Liver (tissue), 9 donors: Measurements from ENCODE around the gene ADORA2B. TPM values are rescaled to one million over a fixed set of nuclear protein-coding genes. Genes with fewer than 3 reads are reported as not detected.

Experiments
- DNase-seq: peaks from one replicate; pipeline ENCODE4 v3.0.0-alpha.2; 2017; ENCODE audit warnings: low spot score
- H3K27ac ChIP-seq, 2 donors: one replicate each; pipeline ENCODE4 v1.7.0; 2013; ENCODE audit warnings: inconsistent platforms in 2 of 2, low read length in 2 of 2, control low read depth in 1 of 2, low read depth in 1 of 2, mild to moderate bottlenecking in 1 of 2
- H3K27me3 ChIP-seq, 4 donors: one replicate each; pipeline versions ENCODE4 v1.6.1 to v1.7.0; 2013; ENCODE audit warnings: low read length in 3 of 4, inconsistent platforms in 1 of 4, mild to moderate bottlenecking in 1 of 4, moderate library complexity in 1 of 4; ENCODE audit not compliant: control insufficient read depth in 4 of 4, insufficient read depth in 4 of 4
- H3K36me3 ChIP-seq, 4 donors: one replicate each; pipeline versions ENCODE4 v1.6.1 to v1.7.0; 2013; ENCODE audit warnings: low read length in 3 of 4, mild to moderate bottlenecking in 3 of 4, low read depth in 1 of 4, moderate library complexity in 1 of 4; ENCODE audit not compliant: control insufficient read depth in 4 of 4, insufficient read depth in 3 of 4
- H3K4me1 ChIP-seq, 4 donors: one replicate each; pipeline versions ENCODE4 v1.6.1 to v1.7.0; 2013; ENCODE audit warnings: low read length in 3 of 4, mild to moderate bottlenecking in 3 of 4, moderate library complexity in 1 of 4; ENCODE audit not compliant: control insufficient read depth in 4 of 4, insufficient read depth in 4 of 4
- H3K4me3 ChIP-seq, 3 donors: one replicate each; pipeline versions ENCODE4 v1.6.1 to v1.7.0; 2013; ENCODE audit warnings: low read length in 3 of 3, control low read depth in 1 of 3, low read depth in 1 of 3, mild to moderate bottlenecking in 1 of 3
- H3K9ac ChIP-seq, 2 donors: one replicate each; pipeline ENCODE4 v1.7.0; 2013; ENCODE audit warnings: low read length in 2 of 2, mild to moderate bottlenecking in 2 of 2, moderate library complexity in 2 of 2, control low read depth in 1 of 2, low read depth in 1 of 2
- H3K9me3 ChIP-seq, 4 donors: one replicate each; pipeline versions ENCODE4 v1.6.1 to v1.7.0; 2013; ENCODE audit warnings: low read length in 3 of 4; ENCODE audit not compliant: control insufficient read depth in 4 of 4
- EGR1 ChIP-seq, 2 donors: IDR thresholded peaks; 2 replicates each; pipeline ENCODE4 v1.6.1; 2016 to 2018; ENCODE audit warnings: antibody characterized with exemption in 2 of 2, low read depth in 2 of 2
- FOXA1 ChIP-seq: IDR thresholded peaks from 2 replicates; pipeline ENCODE4 v1.6.1; 2016; ENCODE audit warnings: antibody characterized with exemption
- FOXA2 ChIP-seq: IDR thresholded peaks from 2 replicates; pipeline ENCODE4 v1.6.1; 2016; ENCODE audit warnings: antibody characterized with exemption
- GABPA ChIP-seq, 2 donors: IDR thresholded peaks in 1 of 2; conservative IDR thresholded peaks in 1 of 2; 2 replicates each; pipeline ENCODE4 v1.6.1; 2016; ENCODE audit warnings: antibody characterized with exemption in 2 of 2, mild to moderate bottlenecking in 1 of 2, moderate library complexity in 1 of 2
- HNF4A ChIP-seq, 2 donors: conservative IDR thresholded peaks; 2 replicates each; pipeline ENCODE4 v1.6.1; 2016; ENCODE audit warnings: antibody characterized with exemption in 2 of 2, mild to moderate bottlenecking in 2 of 2
- HNF4G ChIP-seq: IDR thresholded peaks from 2 replicates; pipeline ENCODE4 v1.6.1; 2016; ENCODE audit warnings: antibody characterized with exemption
- JUND ChIP-seq, 2 donors: IDR thresholded peaks; 2 replicates each; pipeline ENCODE4 v1.6.1; 2016; ENCODE audit warnings: antibody characterized with exemption in 2 of 2
- NR2F2 ChIP-seq: IDR thresholded peaks from 2 replicates; pipeline ENCODE4 v1.6.1; 2016; ENCODE audit warnings: antibody characterized with exemption
- RAD21 ChIP-seq, 2 donors: IDR thresholded peaks; 2 replicates each; pipeline ENCODE4 v1.6.1; 2016; ENCODE audit warnings: antibody characterized with exemption in 2 of 2, mild to moderate bottlenecking in 2 of 2
- RXRA ChIP-seq, 2 donors: IDR thresholded peaks; 2 replicates each; pipeline ENCODE4 v1.6.1; 2017 to 2018; ENCODE audit warnings: antibody characterized with exemption in 2 of 2, mild to moderate bottlenecking in 1 of 2
- SP1 ChIP-seq: IDR thresholded peaks from 2 replicates; pipeline ENCODE4 v1.6.1; 2018; ENCODE audit warnings: antibody characterized with exemption, mild to moderate bottlenecking
- TAF1 ChIP-seq: conservative IDR thresholded peaks from 2 replicates; pipeline ENCODE4 v1.6.1; 2016; ENCODE audit warnings: antibody characterized with exemption, mild to moderate bottlenecking
- YY1 ChIP-seq: IDR thresholded peaks from 2 replicates; pipeline ENCODE4 v1.6.1; 2016; ENCODE audit warnings: antibody characterized with exemption, mild to moderate bottlenecking
- WGBS: extraction: QIAGEN DNeasy Blood & Tissue Kit; methylation state at CpG from one replicate; pipeline ENCODE4 v1.1.7; 2013; 5-methylcytosine and 5-hydroxymethylcytosine counted together
- polyA plus RNA-seq, 2 donors: library from polyadenylated mRNA; stranded (reverse) in 1 of 2; unstranded in 1 of 2; fragments of 200-250 nt in 1 of 2; fragments of >200 nt in 1 of 2; fragmentation: Nextera tagmentation in 1 of 2; extraction: Ambion mirVana in 1 of 2; gene quantifications; one replicate each; pipeline versions ENCODE4 v1.2.1 to v1.2.3, GENCODE V29; 2013 to 2015
- total RNA-seq, 2 donors: library from RNA; depleted of rRNA; stranded (reverse); fragments of >200 nt; gene quantifications; one replicate each; pipeline ENCODE4 v1.2.3, GENCODE V29; 2014
- TF ChIP-seq, protein P1 (sequence below): fragments of 150-350 bp; IDR thresholded peaks from 2 replicates; pipeline ENCODE4 v1.5.1; 2017; ENCODE audit warnings: improper control_type of control experiment, low read depth, low read length; ENCODE audit not compliant: missing input control
- TF ChIP-seq, protein P2 (sequence below): IDR thresholded peaks from 2 replicates; pipeline ENCODE4 v1.6.1; 2016; ENCODE audit warnings: antibody characterized with exemption, mild to moderate bottlenecking
- TF ChIP-seq, protein P3 (sequence below): IDR thresholded peaks from 2 replicates; pipeline ENCODE4 v1.6.1; 2016; ENCODE audit warnings: antibody characterized with exemption
- donor health status: healthy.
- donor health status: healthy.
- donor health status: healthy.
- donor health status: healthy.
- donor health status: healthy.

ADORA2B gene
- total and polyA plus RNA-seq, 4 donors, result 0.24 to 3.3 (median 0.28) TPM

DNA sequence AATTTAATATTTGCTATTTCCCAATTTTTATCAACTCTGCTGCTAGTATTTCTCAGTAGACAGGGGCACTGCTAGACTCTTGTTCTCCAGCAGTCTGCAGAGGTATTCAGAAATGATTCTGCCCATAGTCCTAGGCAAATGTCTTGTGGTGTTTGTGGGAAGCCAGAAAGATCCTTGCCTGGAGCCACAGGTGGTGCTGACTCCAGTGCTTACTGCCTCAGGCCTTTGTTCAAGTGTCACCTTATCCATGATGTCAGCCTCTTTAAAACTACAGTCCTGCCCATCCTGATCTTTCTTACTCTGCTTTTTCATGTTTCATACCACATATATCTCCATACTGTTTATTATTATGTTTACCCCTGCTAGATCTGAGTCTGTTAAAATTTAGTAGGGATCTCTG lies 28.1 kb downstream of the ADORA2B start:
- peaks cover 2 to 18% (median 10%) of the 10 kb centered on the region in 4 donors for H3K36me3 ChIP-seq
- no peak overlapping the region for H3K4me3 ChIP-seq
- no peak overlapping the region for H3K9ac ChIP-seq
- peaks cover 3 to 9% (median 6%) of the 10 kb centered on the region in 4 donors for H3K4me1 ChIP-seq
- no peak for DNase-seq
- no peak overlapping the region for H3K27ac ChIP-seq
- no peaks in the 10 kb centered on the region for H3K27me3 ChIP-seq
- TF ChIP-seq HNF4A (conservative IDR thresholded peaks at IDR 0.05) (no peak), HNF4G (no peak), GABPA (IDR thresholded peaks at IDR 0.05 in 1 of 2, conservative IDR thresholded peaks at IDR 0.05 in 1 of 2) (no peak), TAF1 (no peak), EGR1 (IDR thresholded peaks at IDR 0.05; ENCODE audit: low read depth in 2 of 2) (no peak), FOXA1 (no peak), JUND (IDR thresholded peaks at IDR 0.05) (no peak), FOXA2 (no peak), NR2F2 (no peak), RAD21 (IDR thresholded peaks at IDR 0.05) (no peak), SP1 (no peak), YY1 (no peak), RXRA (IDR thresholded peaks at IDR 0.05) (no peak)
- TF ChIP-seq, protein P1, sequence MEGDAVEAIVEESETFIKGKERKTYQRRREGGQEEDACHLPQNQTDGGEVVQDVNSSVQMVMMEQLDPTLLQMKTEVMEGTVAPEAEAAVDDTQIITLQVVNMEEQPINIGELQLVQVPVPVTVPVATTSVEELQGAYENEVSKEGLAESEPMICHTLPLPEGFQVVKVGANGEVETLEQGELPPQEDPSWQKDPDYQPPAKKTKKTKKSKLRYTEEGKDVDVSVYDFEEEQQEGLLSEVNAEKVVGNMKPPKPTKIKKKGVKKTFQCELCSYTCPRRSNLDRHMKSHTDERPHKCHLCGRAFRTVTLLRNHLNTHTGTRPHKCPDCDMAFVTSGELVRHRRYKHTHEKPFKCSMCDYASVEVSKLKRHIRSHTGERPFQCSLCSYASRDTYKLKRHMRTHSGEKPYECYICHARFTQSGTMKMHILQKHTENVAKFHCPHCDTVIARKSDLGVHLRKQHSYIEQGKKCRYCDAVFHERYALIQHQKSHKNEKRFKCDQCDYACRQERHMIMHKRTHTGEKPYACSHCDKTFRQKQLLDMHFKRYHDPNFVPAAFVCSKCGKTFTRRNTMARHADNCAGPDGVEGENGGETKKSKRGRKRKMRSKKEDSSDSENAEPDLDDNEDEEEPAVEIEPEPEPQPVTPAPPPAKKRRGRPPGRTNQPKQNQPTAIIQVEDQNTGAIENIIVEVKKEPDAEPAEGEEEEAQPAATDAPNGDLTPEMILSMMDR, result no peak
- TF ChIP-seq, protein P2, sequence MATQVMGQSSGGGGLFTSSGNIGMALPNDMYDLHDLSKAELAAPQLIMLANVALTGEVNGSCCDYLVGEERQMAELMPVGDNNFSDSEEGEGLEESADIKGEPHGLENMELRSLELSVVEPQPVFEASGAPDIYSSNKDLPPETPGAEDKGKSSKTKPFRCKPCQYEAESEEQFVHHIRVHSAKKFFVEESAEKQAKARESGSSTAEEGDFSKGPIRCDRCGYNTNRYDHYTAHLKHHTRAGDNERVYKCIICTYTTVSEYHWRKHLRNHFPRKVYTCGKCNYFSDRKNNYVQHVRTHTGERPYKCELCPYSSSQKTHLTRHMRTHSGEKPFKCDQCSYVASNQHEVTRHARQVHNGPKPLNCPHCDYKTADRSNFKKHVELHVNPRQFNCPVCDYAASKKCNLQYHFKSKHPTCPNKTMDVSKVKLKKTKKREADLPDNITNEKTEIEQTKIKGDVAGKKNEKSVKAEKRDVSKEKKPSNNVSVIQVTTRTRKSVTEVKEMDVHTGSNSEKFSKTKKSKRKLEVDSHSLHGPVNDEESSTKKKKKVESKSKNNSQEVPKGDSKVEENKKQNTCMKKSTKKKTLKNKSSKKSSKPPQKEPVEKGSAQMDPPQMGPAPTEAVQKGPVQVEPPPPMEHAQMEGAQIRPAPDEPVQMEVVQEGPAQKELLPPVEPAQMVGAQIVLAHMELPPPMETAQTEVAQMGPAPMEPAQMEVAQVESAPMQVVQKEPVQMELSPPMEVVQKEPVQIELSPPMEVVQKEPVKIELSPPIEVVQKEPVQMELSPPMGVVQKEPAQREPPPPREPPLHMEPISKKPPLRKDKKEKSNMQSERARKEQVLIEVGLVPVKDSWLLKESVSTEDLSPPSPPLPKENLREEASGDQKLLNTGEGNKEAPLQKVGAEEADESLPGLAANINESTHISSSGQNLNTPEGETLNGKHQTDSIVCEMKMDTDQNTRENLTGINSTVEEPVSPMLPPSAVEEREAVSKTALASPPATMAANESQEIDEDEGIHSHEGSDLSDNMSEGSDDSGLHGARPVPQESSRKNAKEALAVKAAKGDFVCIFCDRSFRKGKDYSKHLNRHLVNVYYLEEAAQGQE, result no peak
- no peaks in the 10 kb centered on the region for H3K9me3 ChIP-seq

DNA sequence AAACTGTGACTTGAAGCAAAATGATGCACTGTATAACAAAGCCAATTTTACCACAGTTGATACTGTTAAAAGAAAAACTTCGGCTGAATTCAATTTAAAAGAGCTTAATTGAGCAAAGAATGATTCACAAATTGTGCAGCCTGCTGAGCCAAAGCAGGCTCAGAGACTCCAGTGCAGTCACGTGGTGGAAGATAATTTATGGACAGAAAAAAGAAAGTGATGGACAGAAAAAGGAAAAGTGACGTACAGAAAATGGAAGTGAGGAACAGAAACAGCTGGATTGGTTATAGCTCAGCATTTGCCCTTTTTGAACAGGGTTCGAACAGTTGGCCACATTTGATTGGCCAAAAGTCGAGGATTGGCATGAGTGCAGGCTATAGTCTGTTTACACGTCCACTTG lies 28.9 kb downstream of the ADORA2B start:
- Histone ChIP-seq H3K36me3 (peaks cover 2 to 20% (median 12%) of the 10 kb centered on the region in 4 donors), H3K9me3 (no peaks in the 10 kb centered on the region), H3K4me3 (no peak overlapping the region), H3K27me3 (no peaks in the 10 kb centered on the region), H3K9ac (no peak overlapping the region), H3K27ac (no peak overlapping the region), H3K4me1 (peaks cover 0 to 5% (median 0%) of the 10 kb centered on the region in 4 donors)
- WGBS, result 92% methylated on average over 6 of the region's 6 CpGs
- no peak for DNase-seq
- TF ChIP-seq RXRA (IDR thresholded peaks at IDR 0.05) (no peak), FOXA1 (no peak)
- TF ChIP-seq, protein P3, sequence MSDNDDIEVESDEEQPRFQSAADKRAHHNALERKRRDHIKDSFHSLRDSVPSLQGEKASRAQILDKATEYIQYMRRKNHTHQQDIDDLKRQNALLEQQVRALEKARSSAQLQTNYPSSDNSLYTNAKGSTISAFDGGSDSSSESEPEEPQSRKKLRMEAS, result no peak
